Measurements from ENCODE around the gene PLXNB3.

DNA sequence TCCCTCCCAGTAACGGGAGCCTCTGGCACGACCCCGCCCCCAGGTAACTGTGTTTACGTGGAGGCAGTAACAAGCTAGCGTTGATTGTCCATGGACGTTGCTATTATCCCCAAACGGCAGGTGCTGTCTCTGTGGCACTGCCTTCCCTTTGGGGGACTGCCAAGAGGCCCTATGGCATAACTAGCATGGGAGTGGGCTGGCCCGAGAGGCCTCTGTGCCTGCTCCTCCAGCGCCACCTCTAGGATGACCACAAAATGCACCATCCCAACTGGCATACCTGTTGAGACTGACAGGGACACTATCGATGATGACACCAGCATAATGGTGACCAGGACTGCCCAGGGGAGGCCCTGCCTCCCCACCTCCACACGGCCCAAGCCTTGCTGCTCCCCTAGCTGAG lies 18.3 kb downstream of the PLXNB3 start:
- no peak for TF ChIP-seq EZH2 (IDR thresholded peaks at IDR 0.05; ENCODE audit: low read length, missing control alignments)
- TF ChIP-seq, protein P1, sequence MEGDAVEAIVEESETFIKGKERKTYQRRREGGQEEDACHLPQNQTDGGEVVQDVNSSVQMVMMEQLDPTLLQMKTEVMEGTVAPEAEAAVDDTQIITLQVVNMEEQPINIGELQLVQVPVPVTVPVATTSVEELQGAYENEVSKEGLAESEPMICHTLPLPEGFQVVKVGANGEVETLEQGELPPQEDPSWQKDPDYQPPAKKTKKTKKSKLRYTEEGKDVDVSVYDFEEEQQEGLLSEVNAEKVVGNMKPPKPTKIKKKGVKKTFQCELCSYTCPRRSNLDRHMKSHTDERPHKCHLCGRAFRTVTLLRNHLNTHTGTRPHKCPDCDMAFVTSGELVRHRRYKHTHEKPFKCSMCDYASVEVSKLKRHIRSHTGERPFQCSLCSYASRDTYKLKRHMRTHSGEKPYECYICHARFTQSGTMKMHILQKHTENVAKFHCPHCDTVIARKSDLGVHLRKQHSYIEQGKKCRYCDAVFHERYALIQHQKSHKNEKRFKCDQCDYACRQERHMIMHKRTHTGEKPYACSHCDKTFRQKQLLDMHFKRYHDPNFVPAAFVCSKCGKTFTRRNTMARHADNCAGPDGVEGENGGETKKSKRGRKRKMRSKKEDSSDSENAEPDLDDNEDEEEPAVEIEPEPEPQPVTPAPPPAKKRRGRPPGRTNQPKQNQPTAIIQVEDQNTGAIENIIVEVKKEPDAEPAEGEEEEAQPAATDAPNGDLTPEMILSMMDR (conservative IDR thresholded peaks at IDR 0.05 in 1 of 2, IDR thresholded peaks at IDR 0.05 in 1 of 2; ENCODE audit: low read depth in 1 of 2, low read length in 2 of 2), result no peak

All from fibroblast of lung (primary cell).